HG03565 (cell line): Measurements from ENCODE around the gene GOLPH3L.
A peak's percentile ranks its signal among the peaks of the same experiment; 100 is the strongest.
"Not testable (repeated sequence)": the region's sequence is repeated elsewhere in the genome, so short reads cannot be mapped to it uniquely, and the experiment has no call there.

Experiments used
- ATAC-seq: cut with Tn5 transposase; IDR thresholded peaks from one replicate; pipeline ENCODE4 v1.9.1; 2021; ENCODE audit warnings: mild to moderate bottlenecking, moderate library complexity; ENCODE audit not compliant: unreplicated experiment

Gene GOLPH3L

GRCh38 chr1:150619576-150620509, 77.1 kb downstream of the GOLPH3L start:
- no peak for ATAC-seq

GRCh38 chr1:150615346-150616201, 81.4 kb downstream of the GOLPH3L start:
- ATAC-seq = no peak

GRCh38 chr1:150613061-150613920, 83.7 kb downstream of the GOLPH3L start:
- ATAC-seq = peak; percentile 44

- ATAC-seq = no peak
These were observed 85.0 kb downstream of the GOLPH3L start for GRCh38 chr1:150612014-150612345.

GRCh38 chr1:150610576-150610975, 86.4 kb downstream of the GOLPH3L start:
- no peak for ATAC-seq

DNA sequence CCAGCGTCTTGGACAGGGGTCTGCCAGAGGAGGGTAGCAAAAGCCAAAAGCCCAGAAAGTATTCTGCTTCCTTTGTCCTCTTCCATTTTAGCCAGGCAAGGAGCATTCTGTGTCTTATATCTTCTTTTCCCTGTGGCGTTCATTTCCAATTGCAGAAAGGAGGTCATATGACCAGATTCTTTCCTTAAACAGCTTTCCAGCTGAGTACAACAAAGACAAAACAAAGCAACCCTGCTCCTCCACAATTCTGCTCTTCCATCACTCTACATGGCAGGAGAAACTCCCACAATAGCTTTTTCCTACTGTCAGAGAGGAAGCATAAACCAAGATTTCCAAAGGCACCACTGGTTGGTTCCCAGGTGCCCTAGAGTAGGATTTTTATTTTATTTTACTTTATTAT, 87.2 kb downstream of the GOLPH3L start:
- ATAC-seq = no peak

DNA sequence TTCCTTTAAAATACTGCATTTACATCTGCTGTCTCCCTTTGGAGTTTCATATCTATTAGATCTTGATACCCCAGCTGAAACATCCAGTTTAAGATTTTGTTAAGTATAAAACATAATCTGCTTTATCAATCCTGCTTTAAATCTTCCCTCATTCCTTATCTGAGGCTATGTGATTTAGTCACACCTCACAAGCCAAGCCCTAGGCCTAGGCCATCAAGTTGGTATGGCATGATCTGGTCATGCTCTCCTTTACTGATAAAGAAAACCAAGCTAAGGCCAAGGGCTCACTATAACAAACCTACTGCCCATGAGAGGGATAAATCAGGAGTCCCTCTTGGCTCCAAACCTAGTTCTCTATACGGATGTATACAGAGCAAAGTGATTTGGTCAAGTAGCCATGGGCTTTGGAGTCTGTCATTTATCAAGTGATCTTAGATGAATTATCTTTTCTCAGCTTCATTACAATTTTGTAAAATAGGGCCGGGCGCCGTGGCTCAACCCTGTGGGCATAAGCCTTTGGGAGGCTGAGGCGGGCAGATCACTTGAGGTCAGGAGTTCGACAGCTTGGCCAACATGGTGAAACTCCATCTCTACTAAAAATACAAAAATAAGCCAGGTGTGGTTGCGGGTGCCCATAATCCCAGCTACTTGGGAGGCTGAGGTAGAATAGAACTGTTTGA, 90.4 kb downstream of the GOLPH3L start:
- ATAC-seq = no peak

DNA sequence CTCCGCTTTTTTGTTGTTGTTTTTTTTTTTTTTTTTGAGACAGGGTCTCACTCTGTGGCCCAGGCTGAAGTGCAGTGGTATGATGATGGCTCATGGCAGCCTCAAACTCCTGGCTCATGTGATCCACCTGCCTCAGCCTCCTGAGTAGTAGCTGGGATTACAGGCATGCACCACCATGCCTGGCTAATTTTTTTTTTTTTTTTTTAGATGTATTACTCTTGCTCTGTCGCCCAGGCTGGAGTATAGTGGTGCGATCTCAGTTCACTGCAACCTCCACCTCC, 91.6 kb downstream of the GOLPH3L start:
- not testable (repeated sequence) for ATAC-seq

- ATAC-seq = no peak
These were observed 92.7 kb downstream of the GOLPH3L start for GRCh38 chr1:150604226-150604588.

- no peak for ATAC-seq
These were observed 93.2 kb downstream of the GOLPH3L start for GRCh38 chr1:150603711-150604110.

GRCh38 chr1:150602372-150602771, 94.6 kb downstream of the GOLPH3L start:
- not testable (repeated sequence) for ATAC-seq

- ATAC-seq = no peak
These were observed 95.4 kb downstream of the GOLPH3L start for GRCh38 chr1:150601540-150601939.

DNA sequence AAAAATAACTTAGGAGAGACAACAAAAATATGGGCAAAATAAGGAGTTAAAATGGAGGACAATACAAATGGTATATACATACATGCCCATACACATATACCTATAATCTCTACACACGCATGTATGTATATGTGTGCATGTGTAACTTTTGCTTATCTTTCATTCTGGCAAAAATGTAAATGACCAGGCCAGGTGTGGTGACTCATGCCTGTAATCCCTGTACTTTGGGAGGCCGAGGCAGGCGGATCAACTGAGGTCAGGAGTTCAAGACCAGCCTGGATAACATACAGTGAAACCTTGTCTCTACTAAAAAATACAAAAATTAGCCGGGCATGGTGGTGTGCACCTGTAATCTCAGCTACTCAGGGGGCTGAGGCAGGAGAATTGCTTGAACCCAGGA, 98.6 kb downstream of the GOLPH3L start:
- ATAC-seq = not testable (repeated sequence)

GRCh38 chr1:150596976-150597375, 100.0 kb downstream of the GOLPH3L start:
- no peak for ATAC-seq
